OCI-LY3 (cell line): ENCODE measurements around the gene BIK.

Experiments
- H2AFZ ChIP-seq: fragments of 200-600, 300-600 bp; shearing (Covaris generic); 2 replicates; pipeline ENCODE4 v1.6.0; 2014; ENCODE audit warnings: antibody characterized with exemption, low read depth, low read length
- H3K27ac ChIP-seq: fragments of 200-600, 300-600 bp; sonication (generic); 2 replicates; pipeline ENCODE4 v1.5.1; 2014; ENCODE audit warnings: mild to moderate bottlenecking, low read length, moderate library complexity, mixed read lengths
- H3K27me3 ChIP-seq: fragments of 200-600, 300-600 bp; sonication (generic); 2 replicates; pipeline ENCODE4 v1.6.1; 2014; ENCODE audit warnings: low read depth, low read length, mixed read lengths
- H3K36me3 ChIP-seq: fragments of 200-600, 300-600 bp; sonication (generic); replicated peaks from 2 replicates; pipeline ENCODE3; 2014; ENCODE audit warnings: low read depth, low read length, mixed read lengths
- H3K4me1 ChIP-seq: fragments of 300-600, 200-600 bp; sonication (generic); 2 replicates; pipeline ENCODE4 v1.6.1; 2014; ENCODE audit warnings: low read length, mixed read lengths
- H3K4me2 ChIP-seq: fragments of 200-600, 300-600 bp; sonication (generic); 2 replicates; pipeline ENCODE4 v1.6.1; 2014; ENCODE audit warnings: low read length, mixed read lengths
- H3K4me3 ChIP-seq: fragments of 300-600, 200-600 bp; sonication (generic); 2 replicates; pipeline ENCODE4 v1.5.1; 2014; ENCODE audit warnings: antibody characterized with exemption, mild to moderate bottlenecking, low read length, moderate library complexity
- H3K79me2 ChIP-seq: fragments of 300-600, 200-600 bp; shearing (Covaris generic); 2 replicates; pipeline ENCODE4 v1.6.1; 2014; ENCODE audit warnings: mild to moderate bottlenecking, low read length, mixed read lengths
- H3K9ac ChIP-seq: fragments of 300-600, 200-600 bp; shearing (Covaris generic); 2 replicates; pipeline ENCODE4 v1.6.0; 2014; ENCODE audit warnings: mild to moderate bottlenecking, low read length, moderate library complexity
- H3K9me3 ChIP-seq: fragments of 200-600, 300-600 bp; shearing (Covaris generic); 2 replicates; pipeline ENCODE4 v1.6.1; 2014; ENCODE audit warnings: low read length, mixed read lengths; ENCODE audit not compliant: insufficient read depth
- H4K20me1 ChIP-seq: fragments of 200-600, 300-600 bp; sonication (generic); 2 replicates; pipeline ENCODE4 v1.6.1; 2016; ENCODE audit warnings: low read length, mixed read lengths; ENCODE audit not compliant: insufficient read depth
- CTCF ChIP-seq: fragments of 200-600, 300-600 bp; sonication (generic); IDR thresholded peaks from 2 replicates; pipeline ENCODE4 v1.5.1; 2014; ENCODE audit warnings: antibody characterized with exemption, low read length, low read depth
- EZH2phosphoT487 ChIP-seq: fragments of 200-600 bp; shearing (Covaris generic); IDR thresholded peaks from 2 replicates; pipeline ENCODE4 v1.6.1; 2018; ENCODE audit warnings: antibody characterized with exemption, mixed run types, low read depth

The BIK gene

GRCh38 chr22:43090130-43090789 lies 20.3 kb upstream of the BIK start:
- Histone ChIP-seq H2AFZ (no peak overlapping the region), H3K79me2 (no peaks in the 10 kb centered on the region), H3K9ac (no peak overlapping the region), H4K20me1 (no peaks in the 10 kb centered on the region), H3K36me3 (no peaks in the 10 kb centered on the region), H3K27ac (no peak overlapping the region), H3K4me1 (peaks cover 24% of the 10 kb centered on the region), H3K4me3 (peak overlapping the region; percentile 86; the same call in 1 of the 2 replicates), H3K4me2 (peak overlapping the region; percentile 86), H3K27me3 (no peaks in the 10 kb centered on the region), H3K9me3 (no peaks in the 10 kb centered on the region)
- TF ChIP-seq CTCF (peak; percentile 90), EZH2phosphoT487 (no peak)

GRCh38 chr22:43092085-43092484 lies 18.5 kb upstream of the BIK start:
- Histone ChIP-seq H3K4me3 (no peak overlapping the region), H3K4me1 (peaks cover 8% of the 10 kb centered on the region), H3K9me3 (peaks cover 7% of the 10 kb centered on the region), H3K79me2 (no peaks in the 10 kb centered on the region), H2AFZ (no peak overlapping the region), H4K20me1 (no peaks in the 10 kb centered on the region), H3K27me3 (no peaks in the 10 kb centered on the region), H3K4me2 (no peak overlapping the region), H3K36me3 (no peaks in the 10 kb centered on the region), H3K27ac (no peak overlapping the region), H3K9ac (no peak overlapping the region)
- TF ChIP-seq CTCF (no peak), EZH2phosphoT487 (no peak)

GRCh38 chr22:43094085-43094484 lies 16.5 kb upstream of the BIK start:
- Histone ChIP-seq H4K20me1 (no peaks in the 10 kb centered on the region), H3K4me2 (no peak overlapping the region), H3K27ac (no peak overlapping the region), H3K36me3 (no peaks in the 10 kb centered on the region), H3K9ac (no peak overlapping the region), H3K79me2 (no peaks in the 10 kb centered on the region), H2AFZ (no peak overlapping the region), H3K4me1 (peaks cover 4% of the 10 kb centered on the region), H3K4me3 (no peak overlapping the region), H3K27me3 (no peaks in the 10 kb centered on the region), H3K9me3 (peaks cover 7% of the 10 kb centered on the region)
- TF ChIP-seq CTCF: no peak
- TF ChIP-seq EZH2phosphoT487: no peak

- Histone ChIP-seq H3K4me3 (no peak overlapping the region), H4K20me1 (no peaks in the 10 kb centered on the region), H3K9ac (no peak overlapping the region), H3K36me3 (no peaks in the 10 kb centered on the region), H3K27ac (no peak overlapping the region), H3K27me3 (no peaks in the 10 kb centered on the region), H2AFZ (no peak overlapping the region), H3K79me2 (no peaks in the 10 kb centered on the region), H3K9me3 (peaks cover 7% of the 10 kb centered on the region), H3K4me1 (peaks cover 4% of the 10 kb centered on the region), H3K4me2 (no peak overlapping the region)
- TF ChIP-seq CTCF (no peak), EZH2phosphoT487 (no peak)
Measured at GRCh38 chr22:43094551-43094950, 16.0 kb upstream of the BIK start.
